CD14-positive monocyte (primary cell): ENCODE results near the gene PSMD9. TPM values are rescaled to one million over a fixed set of nuclear protein-coding genes. Genes with fewer than 3 reads are reported as not detected.

ENCODE experiments used
- DNase-seq, 3 donors: peaks; one replicate each; pipeline ENCODE4 v3.0.0-alpha.2; 2011 to 2022
- H2AFZ ChIP-seq: 2 replicates; pipeline ENCODE4 v1.6.0; 2012; ENCODE audit warnings: mild to moderate bottlenecking, low read depth, low read length, inconsistent platforms; ENCODE audit not compliant: insufficient read depth, poor library complexity, severe bottlenecking
- H3K27ac ChIP-seq, 2 donors: 1 replicate in 1 of 2; 2 replicates in 1 of 2; pipeline ENCODE4 v1.5.1; 2012 to 2013; ENCODE audit warnings: low read length in 2 of 2, control low read depth in 1 of 2, inconsistent platforms in 1 of 2, low read depth in 1 of 2, mild to moderate bottlenecking in 1 of 2
- H3K27me3 ChIP-seq, 2 donors: one replicate each; pipeline versions ENCODE4 v1.6.0 to v1.6.1; 2011 to 2013; ENCODE audit warnings: low read length in 2 of 2; ENCODE audit not compliant: control insufficient read depth in 2 of 2, insufficient read depth in 2 of 2
- H3K36me3 ChIP-seq, 2 donors: replicated peaks in 1 of 2; 1 replicate in 1 of 2; 2 replicates in 1 of 2; pipeline versions ENCODE4 v1.5.1 to v1.6.1; 2012 to 2013; ENCODE audit warnings: low read length in 2 of 2, control low read depth in 1 of 2, inconsistent platforms in 1 of 2, mild to moderate bottlenecking in 1 of 2; ENCODE audit not compliant: insufficient read depth in 2 of 2, control insufficient read depth in 1 of 2
- H3K4me1 ChIP-seq, 2 donors: 1 replicate in 1 of 2; 2 replicates in 1 of 2; pipeline versions ENCODE4 v1.5.1 to v1.6.1; 2012 to 2013; ENCODE audit warnings: low read length in 2 of 2, control low read depth in 1 of 2, inconsistent platforms in 1 of 2, mild to moderate bottlenecking in 1 of 2, moderate library complexity in 1 of 2; ENCODE audit not compliant: insufficient read depth in 2 of 2, control insufficient read depth in 1 of 2
- H3K4me2 ChIP-seq: replicated peaks from 2 replicates; pipeline ENCODE3; 2012; ENCODE audit warnings: low read length, moderate library complexity, mild to moderate bottlenecking; ENCODE audit not compliant: poor library complexity, severe bottlenecking; ENCODE audit errors: extremely low read depth
- H3K4me3 ChIP-seq, 3 experiments: fragments of 200-600 bp in 1 of 3; sonication (generic) in 1 of 3; replicated peaks in 1 of 3; 1 replicate in 2 of 3; 2 replicates in 1 of 3; pipeline ENCODE4 v1.5.1; 2011 to 2013; ENCODE audit warnings: low read length in 3 of 3, mild to moderate bottlenecking in 3 of 3, control low read depth in 2 of 3, low read depth in 2 of 3, inconsistent platforms in 1 of 3, moderate library complexity in 1 of 3
- H3K79me2 ChIP-seq: 2 replicates; pipeline ENCODE4 v1.6.0; 2012; ENCODE audit warnings: mild to moderate bottlenecking, control low read depth, inconsistent platforms, low read length, moderate library complexity; ENCODE audit not compliant: insufficient read depth
- H3K9ac ChIP-seq: 2 replicates; pipeline ENCODE4 v1.6.0; 2017; ENCODE audit warnings: low read length, mild to moderate bottlenecking; ENCODE audit not compliant: insufficient read depth, poor library complexity, severe bottlenecking
- H3K9me3 ChIP-seq, 2 donors: replicated peaks in 1 of 2; 1 replicate in 1 of 2; 2 replicates in 1 of 2; pipeline versions ENCODE4 v1.5.1 to v1.6.1; 2012 to 2013; ENCODE audit warnings: low read length in 2 of 2, control low read depth in 1 of 2; ENCODE audit not compliant: control insufficient read depth in 1 of 2, insufficient read depth in 1 of 2
- H4K20me1 ChIP-seq: 2 replicates; pipeline ENCODE4 v1.6.0; 2012; ENCODE audit warnings: mild to moderate bottlenecking, low read length, control low read depth, moderate library complexity; ENCODE audit not compliant: insufficient read depth
- H3K27ac Mint-ChIP-seq, 7 donors: one replicate each; pipeline ENCODE4 v1.8.0; 2020; ENCODE audit warnings: mild to moderate bottlenecking in 7 of 7, mixed read lengths in 7 of 7, moderate library complexity in 6 of 7, inconsistent platforms in 2 of 7
- H3K27me3 Mint-ChIP-seq, 3 donors: one replicate each; pipeline ENCODE4 v1.8.0; 2021 to 2022; ENCODE audit warnings: low read depth in 3 of 3, mild to moderate bottlenecking in 3 of 3, mixed read lengths in 3 of 3, moderate library complexity in 3 of 3, inconsistent platforms in 1 of 3
- H3K36me3 Mint-ChIP-seq, 2 donors: one replicate each; pipeline ENCODE4 v1.8.0; 2020; ENCODE audit warnings: mixed read lengths in 2 of 2, inconsistent platforms in 1 of 2, mild to moderate bottlenecking in 1 of 2
- H3K4me1 Mint-ChIP-seq: one replicate; pipeline ENCODE4 v1.8.0; 2020; ENCODE audit warnings: mild to moderate bottlenecking, mixed read lengths
- H3K4me3 Mint-ChIP-seq, 2 donors: one replicate each; pipeline ENCODE4 v1.8.0; 2020; ENCODE audit warnings: mild to moderate bottlenecking in 2 of 2, mixed read lengths in 2 of 2, moderate library complexity in 1 of 2
- H3K9me3 Mint-ChIP-seq, 7 donors: one replicate each; pipeline ENCODE4 v1.8.0; 2020 to 2022; ENCODE audit warnings: mixed read lengths in 7 of 7, mild to moderate bottlenecking in 6 of 7, moderate library complexity in 6 of 7, inconsistent platforms in 2 of 7
- WGBS: methylation state at CpG from one replicate; pipeline ENCODE4 v1.1.5; 2013; ENCODE audit warnings: missing lambda C conversion rate; ENCODE audit not compliant: insufficient coverage; 5-methylcytosine and 5-hydroxymethylcytosine counted together
- intact Hi-C, 2 donors: fragments of 100-400 bp; cut with micrococcal nuclease; formaldehyde crosslinking; loops; one replicate each; pipeline versions ENCODE4 v1.15.0 to v1.15.1; 2023
- polyA plus RNA-seq, 3 donors: library from polyadenylated mRNA; depleted of rRNA in 1 of 3; unstranded in 2 of 3; stranded (reverse) in 1 of 3; fragments of 300-500 nt in 2 of 3; fragments of >200 nt in 1 of 3; fragmentation: Illumina TruSeq in 2 of 3; gene quantifications; 1 replicate in 2 of 3; 2 replicates in 1 of 3; pipeline ENCODE4 v1.2.3, GENCODE V29; 2012 to 2021
- TF ChIP-seq, protein P1 (sequence below): fragments of 200-600 bp; IDR thresholded peaks from one replicate; pipeline ENCODE4 v1.8.0; 2022; ENCODE audit warnings: antibody characterized with exemption, mild to moderate bottlenecking

PSMD9 gene
- polyA plus RNA-seq, 3 donors = 89.6 to 135 (median 93.3) TPM

DNA sequence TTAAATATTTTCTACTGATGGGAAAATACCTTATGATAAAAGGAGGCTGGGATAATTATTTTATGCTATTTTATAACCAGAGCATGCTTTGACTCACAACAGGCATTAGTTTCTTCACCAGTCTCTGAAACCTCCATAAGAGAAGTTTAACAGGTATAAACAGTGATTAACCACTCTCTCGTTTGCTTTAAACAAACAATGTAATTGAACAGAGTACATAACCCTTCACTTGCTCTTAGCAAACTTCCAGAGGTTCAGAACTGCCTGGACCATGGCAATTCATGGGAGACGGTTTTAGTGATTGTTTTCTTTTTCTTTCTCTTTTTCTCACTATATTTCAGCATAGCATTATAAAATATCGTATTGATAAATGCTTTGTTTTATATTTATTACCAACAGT is 65.1 kb downstream of the PSMD9 start:
- Mint-ChIP-seq H3K4me1 (no peaks in the 10 kb centered on the region), H3K27me3 (no peaks in the 10 kb centered on the region), H3K9me3 (peaks cover 0 to 2% (median 0%) of the 10 kb centered on the region in 7 donors), H3K27ac (no peak overlapping the region), H3K4me3 (no peak overlapping the region), H3K36me3 (no peaks in the 10 kb centered on the region)
- Histone ChIP-seq H3K36me3 (no peaks in the 10 kb centered on the region), H3K4me3 (no peak overlapping the region), H4K20me1 (no peaks in the 10 kb centered on the region), H3K27me3 (no peaks in the 10 kb centered on the region), H3K9ac (no peak overlapping the region), H3K4me1 (no peaks in the 10 kb centered on the region), H3K4me2 (no peak overlapping the region), H2AFZ (no peak overlapping the region), H3K79me2 (no peaks in the 10 kb centered on the region), H3K9me3 (no peaks in the 10 kb centered on the region), H3K27ac (no peak overlapping the region)
- TF ChIP-seq, protein P1, sequence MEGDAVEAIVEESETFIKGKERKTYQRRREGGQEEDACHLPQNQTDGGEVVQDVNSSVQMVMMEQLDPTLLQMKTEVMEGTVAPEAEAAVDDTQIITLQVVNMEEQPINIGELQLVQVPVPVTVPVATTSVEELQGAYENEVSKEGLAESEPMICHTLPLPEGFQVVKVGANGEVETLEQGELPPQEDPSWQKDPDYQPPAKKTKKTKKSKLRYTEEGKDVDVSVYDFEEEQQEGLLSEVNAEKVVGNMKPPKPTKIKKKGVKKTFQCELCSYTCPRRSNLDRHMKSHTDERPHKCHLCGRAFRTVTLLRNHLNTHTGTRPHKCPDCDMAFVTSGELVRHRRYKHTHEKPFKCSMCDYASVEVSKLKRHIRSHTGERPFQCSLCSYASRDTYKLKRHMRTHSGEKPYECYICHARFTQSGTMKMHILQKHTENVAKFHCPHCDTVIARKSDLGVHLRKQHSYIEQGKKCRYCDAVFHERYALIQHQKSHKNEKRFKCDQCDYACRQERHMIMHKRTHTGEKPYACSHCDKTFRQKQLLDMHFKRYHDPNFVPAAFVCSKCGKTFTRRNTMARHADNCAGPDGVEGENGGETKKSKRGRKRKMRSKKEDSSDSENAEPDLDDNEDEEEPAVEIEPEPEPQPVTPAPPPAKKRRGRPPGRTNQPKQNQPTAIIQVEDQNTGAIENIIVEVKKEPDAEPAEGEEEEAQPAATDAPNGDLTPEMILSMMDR = no peak
- intact Hi-C loops = no loop called here
- WGBS = no CpG with 5 or more reads among the region's 3 CpGs
- no peak for DNase-seq

DNA sequence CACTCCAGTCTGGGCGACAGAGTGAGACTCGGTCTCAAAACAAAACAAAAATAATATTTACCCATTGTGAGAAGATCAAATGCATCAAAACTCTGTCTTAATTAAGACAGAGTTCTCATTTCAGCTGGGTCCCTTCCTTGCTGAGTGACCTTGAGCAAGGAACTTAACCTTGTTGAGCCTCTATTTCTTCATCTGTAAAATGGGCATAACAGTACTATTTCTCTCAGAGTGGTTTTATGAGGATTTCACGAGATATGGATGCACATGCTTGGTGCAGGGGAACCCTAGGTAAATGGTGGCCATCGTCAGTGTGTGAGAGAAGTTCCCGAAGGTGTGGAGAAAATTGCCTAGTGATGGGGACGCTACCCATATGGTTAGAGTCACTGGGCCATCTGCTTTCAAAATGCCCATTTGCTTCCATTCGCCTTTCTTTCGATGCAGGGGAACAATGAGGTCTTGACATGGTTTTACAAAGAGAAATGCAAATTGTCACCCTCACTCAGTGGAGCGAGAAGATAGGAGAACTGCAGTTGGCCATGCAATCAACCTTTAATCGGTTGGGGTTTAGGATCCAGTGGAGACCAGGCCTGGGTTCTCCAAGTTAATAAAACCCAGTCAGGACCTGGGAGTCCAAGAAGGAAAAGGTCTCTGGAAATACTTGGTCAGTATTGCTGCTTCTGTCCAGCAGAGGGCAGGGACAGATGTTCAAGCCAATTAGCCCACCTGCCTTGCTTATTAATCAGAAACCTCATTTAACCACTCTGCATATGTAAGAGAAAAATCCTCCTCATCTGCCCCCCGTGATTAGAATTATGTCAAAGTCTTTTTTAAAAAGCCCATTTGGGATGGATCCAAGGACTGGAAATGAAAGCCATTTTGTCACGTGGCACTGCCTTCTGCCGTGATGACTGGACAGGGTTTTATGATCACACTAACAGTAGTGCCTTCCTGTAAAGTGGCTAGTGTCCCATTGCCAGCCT is 67.0 kb downstream of the PSMD9 start:
- TF ChIP-seq, protein P1 = peak; percentile 47
- H3K79me2 ChIP-seq = no peaks in the 10 kb centered on the region
- no peak overlapping the region for H3K27ac ChIP-seq
- no peaks in the 10 kb centered on the region for H3K36me3 ChIP-seq
- H3K9ac ChIP-seq = no peak overlapping the region
- DNase-seq = peak in 2 of 3 donors; percentile 11 to 14
- WGBS = 85% methylated on average over 10 of the region's 13 CpGs
- no peak overlapping the region for H2AFZ ChIP-seq
- H3K9me3 Mint-ChIP-seq = peaks cover 0 to 2% (median 0%) of the 10 kb centered on the region in 7 donors
- no peak overlapping the region for H3K4me3 ChIP-seq
- H3K27me3 Mint-ChIP-seq = no peaks in the 10 kb centered on the region
- H4K20me1 ChIP-seq = no peaks in the 10 kb centered on the region
- no peaks in the 10 kb centered on the region for H3K36me3 Mint-ChIP-seq
- no peak overlapping the region for H3K4me2 ChIP-seq
- H3K4me1 ChIP-seq = no peaks in the 10 kb centered on the region
- no peaks in the 10 kb centered on the region for H3K9me3 ChIP-seq
- H3K4me3 Mint-ChIP-seq = no peak overlapping the region
- peak overlapping the region in 1 of 7 donors; percentile 38 for H3K27ac Mint-ChIP-seq
- H3K4me1 Mint-ChIP-seq = no peaks in the 10 kb centered on the region
- intact Hi-C loops = no loop called here
- H3K27me3 ChIP-seq = no peaks in the 10 kb centered on the region
